LNCAP (cell line): ENCODE measurements around the gene ATP2B3.

ENCODE experiments used
- CTCF ChIP-seq: fragments of 450-650 bp; IDR thresholded peaks from 2 replicates; pipeline ENCODE4 v1.5.1; 2017; ENCODE audit warnings: mild to moderate bottlenecking

The ATP2B3 gene

GRCh38 chrX:153562546-153562945 is 45.1 kb downstream of the ATP2B3 start:
- no peak for TF ChIP-seq CTCF

- TF ChIP-seq CTCF: no peak
These were observed 46.7 kb downstream of the ATP2B3 start for GRCh38 chrX:153564047-153564606.

- TF ChIP-seq CTCF: no peak
These were observed 48.6 kb downstream of the ATP2B3 start for GRCh38 chrX:153565996-153566580.

- no peak for TF ChIP-seq CTCF
These were observed 51.1 kb downstream of the ATP2B3 start for GRCh38 chrX:153568451-153569011.

GRCh38 chrX:153569475-153569874 is 52.0 kb downstream of the ATP2B3 start:
- TF ChIP-seq CTCF: no peak

GRCh38 chrX:153571534-153571908 is 54.1 kb downstream of the ATP2B3 start:
- TF ChIP-seq CTCF: no peak

GRCh38 chrX:153572601-153573000 is 55.2 kb downstream of the ATP2B3 start:
- TF ChIP-seq CTCF: no peak
